AG04449 (cell line): ENCODE results near the gene RPS6KA5.
"Not testable (repeated sequence)": the region's sequence is repeated elsewhere in the genome, so short reads cannot be mapped to it uniquely, and the experiment has no call there.

Source experiments
- CTCF ChIA-PET: fragments of 350-600 bp; formaldehyde crosslinking; extraction: SDS; loops from one replicate; lab custom pipeline; 2021; ENCODE audit warnings: antibody characterized with exemption; lab: Yijun Ruan, JAX
- POLR2A ChIA-PET: fragments of 400-600, 350-600 bp; formaldehyde crosslinking; extraction: SDS; loops from one replicate; lab custom pipeline; 2020; ENCODE audit warnings: antibody characterized with exemption, inconsistent platforms; lab: Yijun Ruan, JAX
- DNase-seq: peaks from one replicate; pipeline ENCODE4 v3.0.0-alpha.2; 2010; ENCODE audit warnings: low read depth, low spot score
- H3K4me3 ChIP-seq: 2 replicates; pipeline ENCODE4 v1.5.1; 2011; ENCODE audit warnings: low read depth, mild to moderate bottlenecking, control low read depth, low read length
- TF ChIP-seq, protein P1 (sequence below): IDR thresholded peaks from one replicate; pipeline ENCODE4 v1.5.1; 2011; ENCODE audit warnings: mild to moderate bottlenecking, moderate library complexity, low read length, control low read depth, inconsistent platforms; ENCODE audit not compliant: insufficient read depth; ENCODE audit errors: missing control alignments

RPS6KA5 gene

GRCh38 chr14:90844321-90844720, 216.1 kb downstream of the RPS6KA5 start:
- no peak overlapping the region for H3K4me3 ChIP-seq
- ChIA-PET POLR2A (no interaction called here), CTCF (interaction anchor here (0.7 kb wide), 1 partner anchor 444 kb away, joined by 3 read pairs; no protein-coding TSS in a partner anchor)
- DNase-seq: no peak
- TF ChIP-seq, protein P1, sequence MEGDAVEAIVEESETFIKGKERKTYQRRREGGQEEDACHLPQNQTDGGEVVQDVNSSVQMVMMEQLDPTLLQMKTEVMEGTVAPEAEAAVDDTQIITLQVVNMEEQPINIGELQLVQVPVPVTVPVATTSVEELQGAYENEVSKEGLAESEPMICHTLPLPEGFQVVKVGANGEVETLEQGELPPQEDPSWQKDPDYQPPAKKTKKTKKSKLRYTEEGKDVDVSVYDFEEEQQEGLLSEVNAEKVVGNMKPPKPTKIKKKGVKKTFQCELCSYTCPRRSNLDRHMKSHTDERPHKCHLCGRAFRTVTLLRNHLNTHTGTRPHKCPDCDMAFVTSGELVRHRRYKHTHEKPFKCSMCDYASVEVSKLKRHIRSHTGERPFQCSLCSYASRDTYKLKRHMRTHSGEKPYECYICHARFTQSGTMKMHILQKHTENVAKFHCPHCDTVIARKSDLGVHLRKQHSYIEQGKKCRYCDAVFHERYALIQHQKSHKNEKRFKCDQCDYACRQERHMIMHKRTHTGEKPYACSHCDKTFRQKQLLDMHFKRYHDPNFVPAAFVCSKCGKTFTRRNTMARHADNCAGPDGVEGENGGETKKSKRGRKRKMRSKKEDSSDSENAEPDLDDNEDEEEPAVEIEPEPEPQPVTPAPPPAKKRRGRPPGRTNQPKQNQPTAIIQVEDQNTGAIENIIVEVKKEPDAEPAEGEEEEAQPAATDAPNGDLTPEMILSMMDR: no peak

DNA sequence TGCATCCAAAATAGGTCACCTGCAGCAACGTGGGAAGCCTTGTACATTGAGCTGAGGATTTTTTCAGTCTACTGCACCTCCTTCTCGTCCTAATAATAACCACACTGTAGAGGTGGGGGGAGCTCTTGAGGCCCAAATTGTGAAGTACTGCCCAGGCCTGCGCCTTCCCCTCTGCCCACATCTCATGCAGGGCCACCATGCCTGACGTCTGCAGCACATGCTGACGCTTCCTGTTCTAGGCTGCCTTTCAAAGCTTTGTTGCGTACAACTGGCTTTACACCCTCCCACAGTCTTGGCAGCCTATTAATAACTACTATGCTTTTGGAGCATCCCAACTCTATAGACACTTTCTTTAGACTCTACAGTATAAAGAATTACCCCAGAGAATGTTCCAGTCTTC, 217.7 kb downstream of the RPS6KA5 start:
- DNase-seq: no peak
- ChIA-PET POLR2A (no interaction called here), CTCF (no interaction called here)
- no peak overlapping the region for H3K4me3 ChIP-seq
- TF ChIP-seq, protein P1: no peak

DNA sequence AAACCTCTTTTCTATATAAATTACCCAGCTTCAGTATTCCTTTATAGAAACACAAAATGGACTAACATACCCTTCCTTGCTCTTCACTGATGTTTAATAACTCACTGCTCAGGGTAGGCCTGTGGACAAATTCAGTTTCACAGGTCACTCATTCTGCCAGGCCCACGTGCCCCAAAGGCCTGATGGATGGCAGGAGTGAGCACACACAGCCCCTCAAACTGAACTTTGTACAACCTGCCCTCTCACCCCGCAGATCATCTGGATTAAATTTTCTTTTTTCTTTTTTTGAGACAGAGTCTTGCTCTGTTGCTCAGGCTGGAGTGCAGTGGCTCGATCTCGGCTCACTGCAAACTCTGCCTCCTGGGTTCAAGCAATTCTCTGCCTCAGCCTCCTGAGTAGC, 219.8 kb downstream of the RPS6KA5 start:
- POLR2A ChIA-PET, H3K4me3 ChIP-seq, DNase-seq, CTCF ChIA-PET: not testable (repeated sequence)

- TF ChIP-seq, protein P1: no peak
- DNase-seq: no peak
- ChIA-PET POLR2A (no interaction called here), CTCF (interaction anchor here (0.7 kb wide), 1 partner anchor 23 kb away, joined by 3 read pairs; no protein-coding TSS in a partner anchor)
- no peak overlapping the region for H3K4me3 ChIP-seq
These were observed 220.6 kb downstream of the RPS6KA5 start for GRCh38 chr14:90839889-90840266.

DNA sequence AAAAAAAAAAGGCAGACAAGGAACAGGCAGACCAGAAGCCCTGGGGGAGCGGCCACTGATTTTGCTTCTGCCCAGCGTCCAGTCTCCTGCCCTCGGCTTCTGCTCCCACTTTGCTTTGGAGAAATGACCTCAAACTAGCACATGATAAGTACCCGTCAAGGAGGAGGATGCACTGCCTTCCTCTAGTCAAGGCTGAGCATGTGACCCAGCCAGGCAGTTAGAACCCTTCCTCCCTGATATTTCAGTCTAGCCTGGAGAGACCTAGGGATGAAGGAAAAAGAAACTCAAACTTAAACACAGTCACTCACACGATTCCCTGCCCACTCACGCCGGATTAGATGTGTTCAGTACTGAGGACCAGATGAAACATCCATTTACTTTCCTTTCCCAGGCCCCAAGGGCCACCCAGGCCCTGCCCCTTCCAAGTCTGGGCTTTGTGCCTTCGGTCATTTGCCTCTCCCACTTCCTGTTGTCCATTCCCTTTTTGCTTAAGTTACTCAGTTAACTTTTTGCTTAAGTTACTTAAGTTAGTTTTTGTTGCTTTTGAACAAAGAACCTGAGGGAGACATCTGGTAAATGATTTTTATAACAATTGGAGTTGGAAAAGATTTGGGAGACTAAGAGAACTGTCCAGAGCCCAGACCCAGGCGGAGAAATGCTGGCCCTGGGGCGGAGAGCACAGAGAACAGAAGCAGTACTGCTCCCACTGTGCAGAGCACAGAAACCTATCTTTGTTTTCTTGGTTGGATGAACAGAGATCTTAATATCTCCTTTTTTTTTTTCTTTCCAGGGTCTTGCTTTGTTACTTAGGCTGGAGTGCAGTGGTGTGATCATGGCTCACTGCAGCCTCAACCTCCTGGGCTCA, 221.2 kb downstream of the RPS6KA5 start:
- DNase-seq: no peak
- ChIA-PET CTCF (interaction anchor here (0.7 kb wide), 1 partner anchor 22 kb away, joined by 3 read pairs; no protein-coding TSS in a partner anchor), POLR2A (no interaction called here)
- TF ChIP-seq, protein P1: no peak
- H3K4me3 ChIP-seq: no peak overlapping the region

GRCh38 chr14:90838531-90838930, 221.9 kb downstream of the RPS6KA5 start:
- DNase-seq, H3K4me3 ChIP-seq, POLR2A ChIA-PET, CTCF ChIA-PET: not testable (repeated sequence)

- no peak overlapping the region for H3K4me3 ChIP-seq
- POLR2A ChIA-PET: no interaction called here
- CTCF ChIA-PET: no interaction called here
- TF ChIP-seq, protein P1: no peak
- DNase-seq: no peak
These were observed 223.1 kb downstream of the RPS6KA5 start for GRCh38 chr14:90837355-90837754.
